HepG2 (cell line): Measurements from ENCODE around the gene MAP3K4. TPM values are rescaled to one million over a fixed set of nuclear protein-coding genes. Genes with fewer than 3 reads are reported as not detected.
A peak's percentile ranks its signal among the peaks of the same experiment; 100 is the strongest.

ENCODE experiments used
- ATAC-seq: fragments of 200-7000 bp; cut with Tn5 transposase; 3 replicates; pipeline ENCODE4 v1.9.1; 2020; ENCODE audit warnings: mild to moderate bottlenecking, moderate library complexity
- BruUV-seq: library from RNA; stranded (reverse); fragments of 400-500 nt; replicated peaks from 2 replicates; lab custom pipeline; 2021; lab: Mats Ljungman, UMichigan
- CTCF ChIA-PET: fragments of 300-600 bp; formaldehyde crosslinking; extraction: SDS; loops from one replicate; lab custom pipeline; 2021; ENCODE audit warnings: low total read pairs, inconsistent platforms, low intra/inter-chr PET ratio; lab: Yijun Ruan, JAX
- POLR2A ChIA-PET: fragments of 350-600 bp; sonication (Branson Sonifier 250); formaldehyde crosslinking; loops from one replicate; lab custom pipeline; 2020; ENCODE audit warnings: antibody characterized with exemption, inconsistent platforms; lab: Yijun Ruan, JAX
- DNase-seq: peaks from one replicate; pipeline ENCODE4 v3.0.0-alpha.2; 2015; ENCODE audit warnings: low spot score
- FAIRE-seq: peaks from 3 replicates; lab custom pipeline; 2011; peaks lifted over from hg19 to GRCh38; lab: Jason Lieb, UNC
- H2AFZ ChIP-seq: one replicate; pipeline ENCODE4 v1.6.1; 2011; ENCODE audit warnings: low read length, inconsistent platforms
- H3K27ac ChIP-seq: fragments of 300-600 bp; 3 replicates; pipeline ENCODE4 v1.8.0; 2011; ENCODE audit warnings: mixed run types, mild to moderate bottlenecking, mixed read lengths, low read length, inconsistent platforms; ENCODE audit not compliant: insufficient read depth; ENCODE audit errors: extremely low read length
- H3K27me3 ChIP-seq, 2 experiments: fragments of 200-600 bp in 1 of 2; 2 replicates in 1 of 2; 3 replicates in 1 of 2; pipeline versions ENCODE4 v1.6.0 to v1.8.0; 2011; ENCODE audit warnings: low read length in 2 of 2, mild to moderate bottlenecking in 2 of 2, moderate library complexity in 2 of 2, inconsistent platforms in 1 of 2; ENCODE audit not compliant: insufficient read depth in 2 of 2, control insufficient read depth in 1 of 2
- H3K36me3 ChIP-seq, 2 experiments: fragments of 200-600 bp in 1 of 2; replicated peaks in 1 of 2; 2 replicates in 1 of 2; 3 replicates in 1 of 2; pipeline versions ENCODE4 v1.5.1 to v1.8.0; 2011; ENCODE audit warnings: low read length in 2 of 2, inconsistent platforms in 1 of 2; ENCODE audit not compliant: insufficient read depth in 2 of 2, control insufficient read depth in 1 of 2
- H3K4me1 ChIP-seq: 2 replicates; pipeline ENCODE4 v1.5.1; 2012; ENCODE audit warnings: low read length, inconsistent platforms; ENCODE audit not compliant: insufficient read depth
- H3K4me2 ChIP-seq: 2 replicates; pipeline ENCODE4 v1.6.0; 2011; ENCODE audit warnings: low read depth, low read length, inconsistent platforms
- H3K4me3 ChIP-seq, 3 experiments: fragments of 200-600 bp in 1 of 3; sonication (generic), shearing (Covaris generic) in 1 of 3; replicated peaks in 1 of 3; 2 replicates each; pipeline ENCODE4 v1.5.1; 2011 to 2016; ENCODE audit warnings: low read length in 3 of 3, inconsistent platforms in 2 of 3, low read depth in 2 of 3, mild to moderate bottlenecking in 2 of 3, control low read depth in 1 of 3, mixed read lengths in 1 of 3; ENCODE audit not compliant: insufficient read depth in 1 of 3
- H3K79me2 ChIP-seq: one replicate; pipeline ENCODE4 v1.6.1; 2011; ENCODE audit warnings: low read length, inconsistent platforms; ENCODE audit not compliant: insufficient read depth
- H3K9ac ChIP-seq: 2 replicates; pipeline ENCODE4 v1.6.0; 2011; ENCODE audit warnings: mild to moderate bottlenecking, low read depth, low read length, inconsistent platforms; ENCODE audit not compliant: insufficient read depth
- H3K9me3 ChIP-seq: 2 replicates; pipeline ENCODE4 v1.5.1; 2012; ENCODE audit warnings: mild to moderate bottlenecking, low read length
- H4K20me1 ChIP-seq: 2 replicates; pipeline ENCODE4 v1.6.0; 2011; ENCODE audit warnings: inconsistent platforms, mild to moderate bottlenecking, low read length, moderate library complexity; ENCODE audit not compliant: insufficient read depth
- ATF3 ChIP-seq: sonication (generic); formaldehyde crosslinking; IDR thresholded peaks from 2 replicates; pipeline ENCODE4 v1.4.0; 2020; ENCODE audit warnings: missing genetic modification reagents
- FOXM1 ChIP-seq: sonication (generic); formaldehyde crosslinking; IDR thresholded peaks from 2 replicates; pipeline ENCODE4 v1.5.0; 2020; ENCODE audit warnings: missing genetic modification reagents
- GMEB2 ChIP-seq: IDR thresholded peaks from 2 replicates; pipeline ENCODE4 v1.6.1; 2016; ENCODE audit warnings: missing biosample characterization, missing genetic modification reagents, low read depth
- HHEX ChIP-seq: IDR thresholded peaks from 2 replicates; pipeline ENCODE4 v1.6.1; 2016; ENCODE audit warnings: control low read depth
- HOXD1 ChIP-seq: sonication (generic); formaldehyde crosslinking; IDR thresholded peaks from 2 replicates; pipeline ENCODE4 v1.5.0; 2020; ENCODE audit warnings: missing genetic modification reagents
- MXD3 ChIP-seq: IDR thresholded peaks from 2 replicates; pipeline ENCODE4 v1.6.1; 2016; ENCODE audit warnings: mild to moderate bottlenecking, missing biosample characterization, missing genetic modification reagents
- NFAT5 ChIP-seq: sonication (generic); formaldehyde crosslinking; IDR thresholded peaks from 2 replicates; pipeline ENCODE4 v1.4.0; 2020; ENCODE audit warnings: missing genetic modification reagents
- PHF8 ChIP-seq: sonication (generic); formaldehyde crosslinking; IDR thresholded peaks from 2 replicates; pipeline ENCODE4 v1.5.0; 2020; ENCODE audit warnings: missing genetic modification reagents
- TAF15 ChIP-seq: fragments of 200-400 bp; formaldehyde crosslinking; IDR thresholded peaks from one replicate; pipeline ENCODE4 v1.6.1; 2018; ENCODE audit warnings: mild to moderate bottlenecking, low read depth, low read length; ENCODE audit not compliant: poor library complexity, severe bottlenecking
- THAP11 ChIP-seq: IDR thresholded peaks from 2 replicates; pipeline ENCODE4 v1.6.1; 2016; ENCODE audit warnings: missing biosample characterization, missing genetic modification reagents
- ZNF143 ChIP-seq: sonication (generic); formaldehyde crosslinking; IDR thresholded peaks from 2 replicates; pipeline ENCODE4 v1.4.0; 2020; ENCODE audit warnings: missing genetic modification reagents
- ZNF234 ChIP-seq: sonication (generic); formaldehyde crosslinking; conservative IDR thresholded peaks from 2 replicates; pipeline ENCODE4 v1.5.1; 2020; ENCODE audit warnings: mild to moderate bottlenecking, missing genetic modification reagents
- ZNF512 ChIP-seq: sonication (generic); formaldehyde crosslinking; IDR thresholded peaks from 2 replicates; pipeline ENCODE4 v1.4.0; 2020; ENCODE audit warnings: mild to moderate bottlenecking, missing genetic modification reagents
- ZNF660 ChIP-seq: sonication (generic); formaldehyde crosslinking; IDR thresholded peaks from 2 replicates; pipeline ENCODE4 v1.5.1; 2020; ENCODE audit warnings: mild to moderate bottlenecking, low read depth, missing genetic modification reagents, borderline replicate concordance
- ZSCAN12 ChIP-seq: sonication (generic); formaldehyde crosslinking; IDR thresholded peaks from 2 replicates; pipeline ENCODE4 v1.9.0; 2021; ENCODE audit warnings: mild to moderate bottlenecking, missing genetic modification reagents
- WGBS: methylation state at CpG from one replicate; pipeline ENCODE4 v1.1.6; 2017; ENCODE audit warnings: low lambda C conversion rate; 5-methylcytosine and 5-hydroxymethylcytosine counted together
- in situ Hi-C: cut with HindIII; loops from 2 replicates; pipeline ENCODE4 v1.10.0; 2017; ENCODE audit warnings: low pct_unique_long_range_greater_than_20kb; ENCODE audit not compliant: extremely low pct_ligation_motif_present
- intact Hi-C: fragments of 100-400 bp; cut with micrococcal nuclease; formaldehyde crosslinking; loops from one replicate; pipeline ENCODE4 v1.10.0; 2022; ENCODE audit not compliant: unreplicated experiment
- polyA plus RNA-seq, 8 experiments: library from polyadenylated mRNA; depleted of rRNA in 3 of 8; stranded (reverse) in 7 of 8; unstranded in 1 of 8; fragments of >200 nt; fragmentation: Illumina TruSeq in 4 of 8; extraction: Trizol in 4 of 8; gene quantifications; 2 replicates each; pipeline versions ENCODE4 v1.2.1 to v1.2.3, GENCODE V29; 2011 to 2016; ENCODE audit warnings: low read depth in 4 of 8, missing spikeins in 1 of 8, mixed read lengths in 1 of 8; ENCODE audit not compliant: insufficient read depth in 1 of 8
- total RNA-seq, 5 experiments: library from RNA; depleted of rRNA; stranded (reverse); fragments of >200 nt; fragmentation: Illumina TruSeq; extraction: Trizol; gene quantifications; 2 replicates each; pipeline ENCODE4 v1.2.3, GENCODE V29; 2016; ENCODE audit warnings: low read depth in 1 of 5

The MAP3K4 gene
- total and polyA plus RNA-seq, 2 of the 13 experiments (the other 11 are each of a cell fraction or from before 2014, with no cell fraction given) = 12.9 to 33.6 TPM

GRCh38 chr6:161108916-161109315 lies 117.3 kb downstream of the MAP3K4 start:
- 99% methylated on average over 5 of the region's 5 CpGs for WGBS
- Histone ChIP-seq H3K4me2 (no peak overlapping the region), H4K20me1 (no peaks in the 10 kb centered on the region), H2AFZ (no peak overlapping the region), H3K9ac (no peak overlapping the region), H3K27me3 (no peaks in the 10 kb centered on the region), H3K4me1 (no peaks in the 10 kb centered on the region), H3K79me2 (no peaks in the 10 kb centered on the region), H3K4me3 (no peak overlapping the region), H3K9me3 (no peaks in the 10 kb centered on the region), H3K27ac (no peak overlapping the region), H3K36me3 (peaks cover 20 to 71% of the 10 kb centered on the region in 2 experiments; a peak in 4 of 5 replicates)
- POLR2A ChIA-PET = no interaction called here
- FAIRE-seq (peak; percentile 32), ATAC-seq (no peak), DNase-seq (no peak)
- CTCF ChIA-PET = no interaction called here
- intact Hi-C loops (no loop called here), in situ Hi-C loops (no loop called here)
- no TSS peak for BruUV-seq
- TF ChIP-seq MXD3 (CRISPR knock-in tag) (no peak), PHF8 (CRISPR knock-in tag) (no peak), TAF15 (no peak), ZNF234 (CRISPR knock-in tag) (no peak), ZSCAN12 (CRISPR knock-in tag) (no peak), THAP11 (CRISPR knock-in tag) (no peak), FOXM1 (CRISPR knock-in tag) (no peak), NFAT5 (CRISPR knock-in tag) (no peak), HHEX (CRISPR knock-in tag) (no peak), HOXD1 (CRISPR knock-in tag) (no peak), ZNF512 (CRISPR knock-in tag) (no peak), ZNF660 (CRISPR knock-in tag) (no peak), ATF3 (CRISPR knock-in tag) (no peak), ZNF143 (CRISPR knock-in tag) (no peak), GMEB2 (CRISPR knock-in tag) (no peak)
